GM12874 (cell line): ENCODE measurements around the gene SIX5.

Source experiments
- TF ChIP-seq, protein P1 (sequence below): IDR thresholded peaks from 2 replicates; pipeline ENCODE4 v1.5.1; 2011; ENCODE audit warnings: low read depth, mild to moderate bottlenecking, control low read depth, low read length, moderate library complexity; ENCODE audit not compliant: insufficient read depth

The SIX5 gene

GRCh38 chr19:45768984-45769782 lies at the start of gene SIX5:
SIX5 (minus strand) TSS chr19:45769252; CDS start chr19:45768844, 408 bp downstream.
- TF ChIP-seq, protein P1, sequence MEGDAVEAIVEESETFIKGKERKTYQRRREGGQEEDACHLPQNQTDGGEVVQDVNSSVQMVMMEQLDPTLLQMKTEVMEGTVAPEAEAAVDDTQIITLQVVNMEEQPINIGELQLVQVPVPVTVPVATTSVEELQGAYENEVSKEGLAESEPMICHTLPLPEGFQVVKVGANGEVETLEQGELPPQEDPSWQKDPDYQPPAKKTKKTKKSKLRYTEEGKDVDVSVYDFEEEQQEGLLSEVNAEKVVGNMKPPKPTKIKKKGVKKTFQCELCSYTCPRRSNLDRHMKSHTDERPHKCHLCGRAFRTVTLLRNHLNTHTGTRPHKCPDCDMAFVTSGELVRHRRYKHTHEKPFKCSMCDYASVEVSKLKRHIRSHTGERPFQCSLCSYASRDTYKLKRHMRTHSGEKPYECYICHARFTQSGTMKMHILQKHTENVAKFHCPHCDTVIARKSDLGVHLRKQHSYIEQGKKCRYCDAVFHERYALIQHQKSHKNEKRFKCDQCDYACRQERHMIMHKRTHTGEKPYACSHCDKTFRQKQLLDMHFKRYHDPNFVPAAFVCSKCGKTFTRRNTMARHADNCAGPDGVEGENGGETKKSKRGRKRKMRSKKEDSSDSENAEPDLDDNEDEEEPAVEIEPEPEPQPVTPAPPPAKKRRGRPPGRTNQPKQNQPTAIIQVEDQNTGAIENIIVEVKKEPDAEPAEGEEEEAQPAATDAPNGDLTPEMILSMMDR, result no peak

DNA sequence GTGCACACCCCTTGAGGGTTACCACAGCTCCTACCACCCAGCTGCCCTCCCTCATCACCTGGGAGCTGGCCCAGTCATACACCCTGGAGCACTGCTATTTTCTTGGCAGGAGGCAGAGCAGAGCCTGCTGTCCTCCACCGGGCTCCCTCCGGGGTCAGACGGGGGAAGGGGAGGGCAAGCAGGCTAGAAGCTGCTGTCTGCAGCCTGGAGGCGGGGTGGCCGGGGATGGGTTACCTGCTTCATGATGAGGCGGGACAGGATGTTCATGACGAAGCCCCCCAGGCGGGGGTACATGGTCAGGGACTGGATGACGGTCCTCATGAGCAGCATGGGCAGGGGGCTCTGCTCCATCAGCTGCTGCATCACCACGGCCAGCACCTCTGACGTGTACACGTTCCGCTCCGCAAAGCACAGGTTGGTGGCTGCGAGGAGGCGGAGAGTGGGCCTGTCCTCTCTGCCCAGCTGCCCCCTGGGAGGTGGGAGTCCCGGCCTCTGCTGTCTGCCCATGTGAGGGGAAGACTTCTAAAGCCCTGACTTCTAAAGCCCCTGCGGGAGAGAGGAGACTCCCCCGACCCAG lies 48.8 kb upstream of the SIX5 start:
- TF ChIP-seq, protein P1, result no peak

DNA sequence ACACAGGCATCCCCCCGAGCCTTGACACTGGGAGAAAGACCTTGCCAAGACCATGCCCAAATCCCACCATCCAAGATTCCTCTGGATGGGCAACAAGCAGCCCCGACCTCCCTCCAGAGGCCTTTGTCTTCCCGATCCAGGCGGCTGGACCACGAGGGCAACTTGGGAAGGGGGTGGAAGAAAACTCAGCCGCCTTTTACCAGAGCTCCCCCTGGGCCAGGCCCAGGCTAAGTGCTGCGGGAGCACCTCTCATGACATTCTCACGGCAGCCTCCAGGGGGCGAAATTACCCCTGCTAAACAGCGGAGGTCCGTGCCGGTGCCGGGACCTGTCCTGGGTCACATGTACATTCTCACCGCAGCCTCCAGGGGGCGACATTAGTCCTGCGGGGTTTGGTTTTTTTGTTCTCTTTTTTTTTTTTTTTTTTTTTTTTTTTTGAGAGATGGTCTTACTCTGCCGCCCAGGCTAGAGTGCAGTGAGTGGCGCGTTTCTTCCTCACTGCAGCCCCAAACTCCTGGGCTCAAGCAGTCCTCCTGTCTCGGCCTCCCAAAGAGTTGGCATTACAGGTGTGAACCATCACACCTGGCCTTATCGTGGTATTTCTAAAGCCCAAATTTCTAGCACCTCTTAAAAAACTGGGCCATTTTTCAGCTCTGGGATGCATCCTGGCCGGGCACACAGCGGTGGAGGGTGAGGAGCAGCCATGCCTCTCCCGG lies 48.1 kb upstream of the SIX5 start:
- TF ChIP-seq, protein P1, result peak; percentile 97

- TF ChIP-seq, protein P1, result no peak
Observed at GRCh38 chr19:45816236-45817009, 47.4 kb upstream of the SIX5 start.

DNA sequence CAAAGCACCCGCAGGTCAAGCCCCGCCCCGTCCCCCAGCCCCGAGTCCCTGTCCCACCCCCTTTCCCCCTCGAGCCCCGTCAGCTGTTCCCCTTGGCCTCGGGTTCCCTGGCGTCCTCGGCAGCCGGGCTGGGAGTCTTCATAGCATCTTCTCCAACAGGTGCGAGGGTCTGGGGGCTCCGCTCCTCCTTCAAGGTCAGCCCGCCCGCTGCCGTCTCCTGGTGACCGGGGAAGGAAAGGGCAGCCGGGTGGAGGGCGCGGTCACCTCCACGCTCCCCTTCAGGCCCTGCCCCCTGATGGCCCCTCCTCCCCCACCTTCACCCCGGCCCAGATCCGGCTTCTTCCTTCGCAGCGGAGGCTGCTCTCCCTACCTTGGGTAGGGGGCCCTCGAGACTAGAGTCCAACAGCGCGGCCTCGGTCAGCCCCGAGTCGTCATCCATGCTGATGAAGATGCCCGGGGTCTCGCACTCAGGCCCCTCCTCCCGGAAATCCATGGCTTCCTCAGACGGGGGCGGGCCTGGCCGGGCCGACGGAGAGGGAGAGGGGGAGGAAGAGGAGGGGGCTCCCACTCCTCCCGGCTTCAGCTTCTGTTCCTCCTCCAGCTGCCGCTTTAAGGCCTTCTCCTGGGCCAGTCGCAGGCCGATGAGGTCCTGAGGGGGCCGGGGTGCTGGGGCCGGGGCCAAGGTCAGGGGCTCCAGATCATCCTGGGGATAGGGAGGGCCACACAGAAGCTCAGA lies 46.6 kb upstream of the SIX5 start:
- TF ChIP-seq, protein P1, result no peak

- TF ChIP-seq, protein P1, result no peak
Observed at GRCh38 chr19:45814851-45815480, 45.9 kb upstream of the SIX5 start, which contains the start of gene RSPH6A. RSPH6A (minus strand) TSS chr19:45815308; CDS start chr19:45815176, 132 bp downstream.
